Retinal pigment epithelial cell (primary cell): ENCODE data around the gene HSD17B1.
"Not testable (repeated sequence)": the region's sequence is repeated elsewhere in the genome, so short reads cannot be mapped to it uniquely, and the experiment has no call there.

ENCODE experiments used
- DNase-seq: peaks from one replicate; pipeline ENCODE4 v3.0.0-alpha.2; 2010; ENCODE audit warnings: low read depth
- H3K4me3 ChIP-seq: 2 replicates; pipeline ENCODE4 v1.5.1; 2011; ENCODE audit warnings: mild to moderate bottlenecking, low read length, control low read depth, moderate library complexity
- TF ChIP-seq, protein P1 (sequence below): conservative IDR thresholded peaks from 2 replicates; pipeline ENCODE4 v1.5.1; 2011; ENCODE audit warnings: low read depth, low read length, control low read depth, inconsistent platforms

The HSD17B1 gene

DNA sequence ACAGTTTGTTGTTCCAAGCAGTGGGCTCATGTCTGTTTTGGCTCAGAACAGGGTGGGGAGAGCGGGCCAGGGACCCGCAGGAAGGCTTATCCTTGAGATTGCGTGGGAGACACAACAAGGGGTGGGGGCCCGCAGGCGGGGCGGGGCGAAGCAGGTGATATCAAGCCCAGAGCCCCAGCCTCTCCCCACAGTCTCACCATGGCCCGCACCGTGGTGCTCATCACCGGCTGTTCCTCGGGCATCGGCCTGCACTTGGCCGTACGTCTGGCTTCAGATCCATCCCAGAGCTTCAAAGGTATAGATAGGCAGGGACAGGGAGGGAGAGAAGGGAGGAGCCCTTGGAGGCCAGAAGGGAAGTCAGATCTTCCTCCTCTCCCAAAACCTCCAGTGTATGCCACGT, at the start of gene HSD17B1:
Gene HSD17B1 (plus strand): TSS at position 188 of the 400 bp plus-strand sequence. CDS start 11 bp downstream, at position 199.
- not testable (repeated sequence) for DNase-seq
- H3K4me3 ChIP-seq, result peak within 1 kb of the TSS; percentile 83

GRCh38 chr17:42502926-42503325, 49.8 kb upstream of the HSD17B1 start:
- H3K4me3 ChIP-seq, result no peak overlapping the region
- TF ChIP-seq, protein P1, sequence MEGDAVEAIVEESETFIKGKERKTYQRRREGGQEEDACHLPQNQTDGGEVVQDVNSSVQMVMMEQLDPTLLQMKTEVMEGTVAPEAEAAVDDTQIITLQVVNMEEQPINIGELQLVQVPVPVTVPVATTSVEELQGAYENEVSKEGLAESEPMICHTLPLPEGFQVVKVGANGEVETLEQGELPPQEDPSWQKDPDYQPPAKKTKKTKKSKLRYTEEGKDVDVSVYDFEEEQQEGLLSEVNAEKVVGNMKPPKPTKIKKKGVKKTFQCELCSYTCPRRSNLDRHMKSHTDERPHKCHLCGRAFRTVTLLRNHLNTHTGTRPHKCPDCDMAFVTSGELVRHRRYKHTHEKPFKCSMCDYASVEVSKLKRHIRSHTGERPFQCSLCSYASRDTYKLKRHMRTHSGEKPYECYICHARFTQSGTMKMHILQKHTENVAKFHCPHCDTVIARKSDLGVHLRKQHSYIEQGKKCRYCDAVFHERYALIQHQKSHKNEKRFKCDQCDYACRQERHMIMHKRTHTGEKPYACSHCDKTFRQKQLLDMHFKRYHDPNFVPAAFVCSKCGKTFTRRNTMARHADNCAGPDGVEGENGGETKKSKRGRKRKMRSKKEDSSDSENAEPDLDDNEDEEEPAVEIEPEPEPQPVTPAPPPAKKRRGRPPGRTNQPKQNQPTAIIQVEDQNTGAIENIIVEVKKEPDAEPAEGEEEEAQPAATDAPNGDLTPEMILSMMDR, result no peak
- no peak for DNase-seq

GRCh38 chr17:42507671-42508070, 45.1 kb upstream of the HSD17B1 start:
- TF ChIP-seq, protein P1, result no peak
- DNase-seq, result no peak

DNA sequence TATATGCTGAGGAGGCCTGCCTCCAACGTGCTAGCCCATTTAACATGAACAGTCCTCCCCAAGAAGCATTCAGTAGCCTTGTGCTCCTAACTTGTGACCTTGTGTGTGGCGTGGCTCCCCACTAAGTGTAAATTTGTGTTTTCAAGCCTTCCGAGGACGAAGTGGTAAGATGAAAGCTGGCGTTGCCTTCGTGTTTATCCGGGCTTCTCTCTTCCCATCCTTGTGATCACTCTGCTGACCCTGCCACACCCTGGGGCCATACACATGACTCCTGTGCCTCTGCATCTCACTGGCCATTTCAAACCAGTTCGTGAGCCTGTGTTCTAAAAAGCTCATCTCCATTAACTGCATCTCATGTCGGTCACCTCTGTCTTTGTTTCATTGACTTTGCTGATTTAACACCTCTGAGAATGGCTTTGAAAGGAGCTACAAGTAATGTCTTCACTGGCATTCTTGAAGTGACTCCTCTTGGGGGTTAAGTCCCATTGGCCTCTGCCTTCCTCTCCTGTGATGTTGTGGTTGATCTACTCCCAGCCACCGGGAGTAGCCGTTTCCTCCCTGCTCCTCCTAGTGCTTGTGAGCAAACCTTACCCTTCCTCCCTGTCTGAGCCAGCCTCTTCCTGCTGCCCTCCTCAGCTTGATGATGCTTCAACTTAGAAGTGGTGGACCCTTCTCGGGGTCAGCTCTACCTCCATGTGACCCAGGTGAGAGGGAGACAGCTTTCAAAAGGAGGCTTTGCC, 44.1 kb upstream of the HSD17B1 start:
- H3K4me3 ChIP-seq, result no peak overlapping the region
- TF ChIP-seq, protein P1, result no peak
- DNase-seq, result no peak

More at GRCh38 chr17:42507671-42508070, 45.1 kb upstream of the HSD17B1 start:
- H3K4me3 ChIP-seq, result no peak overlapping the region

GRCh38 chr17:42509409-42509808, 43.3 kb upstream of the HSD17B1 start:
- no peak for DNase-seq
- TF ChIP-seq, protein P1, result no peak
- H3K4me3 ChIP-seq, result no peak overlapping the region

DNA sequence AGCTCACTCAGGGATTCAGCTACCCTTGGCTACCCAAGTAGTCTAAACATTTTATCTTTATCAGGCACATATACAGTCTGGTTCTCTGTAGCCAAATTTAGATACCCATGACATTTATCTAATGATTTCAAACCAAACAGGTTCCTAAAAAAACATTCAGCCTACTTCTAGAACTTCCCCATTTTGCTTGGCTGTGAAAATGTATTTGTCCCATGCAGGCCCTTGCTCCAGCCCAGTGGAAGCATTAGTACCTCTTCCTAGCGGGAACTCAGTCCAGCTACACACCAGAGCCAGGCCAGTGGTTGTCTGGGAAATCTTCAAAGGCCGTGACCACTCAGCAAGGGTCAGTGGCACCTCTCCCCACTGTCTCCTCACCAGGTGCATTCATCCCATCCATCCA, 42.9 kb upstream of the HSD17B1 start:
- no peak overlapping the region for H3K4me3 ChIP-seq
- TF ChIP-seq, protein P1, result no peak
- no peak for DNase-seq

DNA sequence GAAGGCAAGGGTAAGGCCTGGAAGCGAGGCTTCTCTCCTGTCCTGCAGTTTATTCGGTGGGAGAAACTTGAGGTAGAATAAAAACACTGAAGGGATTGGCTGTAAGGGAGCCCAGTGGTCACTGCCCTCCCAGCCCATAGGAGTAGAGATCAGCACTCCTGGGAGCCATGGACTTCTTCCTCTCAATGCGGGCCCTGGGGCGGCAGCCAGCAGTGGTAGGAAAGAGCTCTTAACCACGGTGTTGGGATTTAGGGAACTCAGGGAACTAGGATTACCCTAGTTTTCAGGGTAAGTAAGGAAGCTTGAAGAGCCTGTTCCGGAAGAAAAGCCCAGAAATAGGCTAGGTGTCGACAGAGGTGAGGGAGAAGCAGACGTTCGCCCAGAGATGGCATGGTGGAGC, 40.5 kb upstream of the HSD17B1 start:
- DNase-seq, result no peak
- TF ChIP-seq, protein P1, result no peak
- no peak overlapping the region for H3K4me3 ChIP-seq
